C4-2B (cell line): ENCODE measurements around the gene RAB42.
"Not testable (repeated sequence)": the region's sequence is repeated elsewhere in the genome, so short reads cannot be mapped to it uniquely, and the experiment has no call there.

Experiments
- H3K27ac ChIP-seq: fragments of 450-650 bp; 2 replicates; pipeline ENCODE4 v1.5.1; 2017
- ZFX ChIP-seq: fragments of 450-650 bp; IDR thresholded peaks from 2 replicates; pipeline ENCODE4 v1.6.1; 2017
- TF ChIP-seq, protein P1 (sequence below): fragments of 450-650 bp; conservative IDR thresholded peaks from 2 replicates; pipeline ENCODE4 v1.5.1; 2017; ENCODE audit warnings: mild to moderate bottlenecking

The RAB42 gene

DNA sequence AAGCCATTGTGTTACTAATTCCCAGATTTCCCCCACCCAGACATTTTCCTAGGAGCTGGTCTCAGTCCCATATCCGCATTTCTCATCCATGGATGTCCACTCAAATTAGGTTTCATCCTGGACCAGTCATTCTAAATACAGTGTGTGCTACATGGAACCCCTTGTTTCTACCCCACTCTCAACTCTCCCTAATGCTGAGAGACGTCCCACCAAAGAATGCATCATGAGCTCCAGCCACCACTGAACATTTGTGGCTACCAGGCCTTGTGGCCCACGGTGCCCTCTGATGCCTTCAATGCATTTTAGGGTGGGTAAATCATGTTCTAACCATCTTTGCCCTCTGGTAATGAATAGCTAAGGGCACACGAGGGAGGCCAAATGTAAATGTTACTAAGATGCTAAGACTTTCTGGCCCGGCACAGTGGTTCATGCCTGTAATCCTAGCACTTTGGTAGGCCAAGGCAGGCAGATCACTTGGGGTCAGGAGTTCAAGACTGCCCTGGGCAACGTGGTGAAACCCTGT, 13.3 kb upstream of the RAB42 start:
- H3K27ac ChIP-seq = peak overlapping the region; percentile 9; the same call in 1 of the 2 replicates
- TF ChIP-seq, protein P1, sequence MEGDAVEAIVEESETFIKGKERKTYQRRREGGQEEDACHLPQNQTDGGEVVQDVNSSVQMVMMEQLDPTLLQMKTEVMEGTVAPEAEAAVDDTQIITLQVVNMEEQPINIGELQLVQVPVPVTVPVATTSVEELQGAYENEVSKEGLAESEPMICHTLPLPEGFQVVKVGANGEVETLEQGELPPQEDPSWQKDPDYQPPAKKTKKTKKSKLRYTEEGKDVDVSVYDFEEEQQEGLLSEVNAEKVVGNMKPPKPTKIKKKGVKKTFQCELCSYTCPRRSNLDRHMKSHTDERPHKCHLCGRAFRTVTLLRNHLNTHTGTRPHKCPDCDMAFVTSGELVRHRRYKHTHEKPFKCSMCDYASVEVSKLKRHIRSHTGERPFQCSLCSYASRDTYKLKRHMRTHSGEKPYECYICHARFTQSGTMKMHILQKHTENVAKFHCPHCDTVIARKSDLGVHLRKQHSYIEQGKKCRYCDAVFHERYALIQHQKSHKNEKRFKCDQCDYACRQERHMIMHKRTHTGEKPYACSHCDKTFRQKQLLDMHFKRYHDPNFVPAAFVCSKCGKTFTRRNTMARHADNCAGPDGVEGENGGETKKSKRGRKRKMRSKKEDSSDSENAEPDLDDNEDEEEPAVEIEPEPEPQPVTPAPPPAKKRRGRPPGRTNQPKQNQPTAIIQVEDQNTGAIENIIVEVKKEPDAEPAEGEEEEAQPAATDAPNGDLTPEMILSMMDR = no peak
- no peak for TF ChIP-seq ZFX

DNA sequence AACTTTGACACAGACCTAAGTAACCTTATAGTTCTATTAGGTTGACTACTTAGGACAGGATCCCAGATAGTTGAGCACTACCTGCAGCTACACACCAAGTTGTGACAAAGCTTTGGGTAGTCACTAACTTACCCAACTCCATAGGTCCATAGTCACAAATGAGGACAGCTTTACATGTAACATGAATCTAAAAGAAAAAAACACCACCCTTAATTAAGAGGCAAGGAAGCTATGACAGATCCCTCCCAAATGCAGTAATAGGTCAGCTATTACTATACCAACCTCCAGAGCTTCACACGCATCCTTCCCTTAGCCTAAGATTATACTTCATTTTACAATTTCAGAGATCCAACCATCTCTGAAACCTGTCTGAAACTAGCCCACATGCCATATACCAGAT, 12.7 kb upstream of the RAB42 start:
- TF ChIP-seq, protein P1 = no peak
- no peak for TF ChIP-seq ZFX
- no peak overlapping the region for H3K27ac ChIP-seq

DNA sequence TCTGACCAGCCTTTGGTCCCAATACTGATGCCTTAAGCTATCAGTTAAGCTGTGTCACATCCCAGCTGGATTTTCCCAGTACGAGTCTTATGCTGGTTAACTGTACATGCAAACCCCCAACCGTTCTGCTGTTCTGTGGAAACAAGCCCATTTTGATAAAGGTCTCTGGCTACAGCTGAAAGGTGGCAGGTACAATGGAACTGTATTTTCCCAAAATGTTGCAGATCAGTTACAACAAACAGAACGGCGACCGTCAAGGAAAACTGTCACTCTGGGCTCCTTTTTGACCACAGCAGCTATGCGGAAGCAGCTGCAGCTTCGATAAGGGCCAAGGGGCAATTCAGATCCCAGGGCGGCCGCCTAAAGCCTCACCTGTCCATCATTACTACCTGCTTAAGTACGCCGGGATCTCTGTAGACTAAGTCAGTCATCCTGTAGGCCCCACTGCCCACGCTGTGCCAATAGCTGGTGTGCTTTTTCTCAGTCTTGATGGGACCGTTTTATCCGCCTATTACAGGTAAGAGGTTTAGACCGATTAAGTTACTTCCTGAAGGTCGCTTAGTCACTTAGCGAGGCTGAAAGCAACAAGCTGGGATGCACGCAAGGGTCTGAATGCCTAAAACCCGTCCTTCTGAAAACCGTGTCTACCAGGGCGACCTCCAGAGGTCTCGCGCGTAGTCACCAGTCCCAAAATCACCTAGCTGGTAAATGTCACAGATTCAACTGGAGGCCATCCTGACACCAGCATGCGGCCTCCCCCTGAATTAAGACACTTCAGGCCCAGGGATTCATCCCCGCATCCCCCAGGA, 11.1 kb upstream of the RAB42 start:
- TF ChIP-seq ZFX = no peak
- TF ChIP-seq, protein P1 = no peak; the same call in 1 of the 2 replicates
- H3K27ac ChIP-seq = peak overlapping the region; percentile 93

DNA sequence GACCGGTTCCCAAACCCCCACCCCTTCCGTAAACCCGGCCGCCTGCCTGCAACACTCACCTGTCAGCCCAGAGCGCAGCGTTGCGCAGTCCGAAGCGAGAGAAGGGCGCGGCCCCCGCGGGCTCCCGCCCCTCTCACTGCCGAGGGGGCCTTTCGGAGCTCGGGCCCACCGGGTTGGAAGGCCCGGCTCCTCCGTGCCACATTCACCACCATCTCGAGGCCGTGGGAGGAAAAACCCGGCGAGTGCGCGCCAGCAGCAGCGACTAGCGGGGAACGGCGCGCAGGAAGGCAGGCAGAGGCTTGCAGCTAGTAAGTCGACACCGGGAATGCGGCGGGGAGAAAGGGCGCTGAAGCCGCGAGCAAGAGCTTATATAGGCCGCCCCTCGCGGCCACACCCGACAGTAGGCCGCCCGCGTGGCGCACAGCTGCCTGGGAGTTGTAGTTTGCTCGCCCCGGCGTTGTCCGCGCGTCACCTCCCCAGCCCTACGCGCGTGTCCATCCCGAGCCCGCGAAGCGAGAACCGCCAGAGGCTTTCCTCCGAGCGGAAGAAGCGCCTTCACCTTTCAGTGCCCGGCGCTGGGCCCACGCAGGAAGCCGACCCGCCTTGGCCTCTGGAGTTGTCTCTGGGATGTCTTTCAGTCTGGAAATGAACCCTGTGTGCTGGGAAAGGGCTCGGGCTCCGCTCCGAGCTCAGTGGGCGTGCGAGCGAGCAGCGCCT, 10.4 kb upstream of the RAB42 start:
- H3K27ac ChIP-seq = peak overlapping the region; percentile 93
- TF ChIP-seq, protein P1 = no peak; the same call in 1 of the 2 replicates
- peak; percentile 81 for TF ChIP-seq ZFX

DNA sequence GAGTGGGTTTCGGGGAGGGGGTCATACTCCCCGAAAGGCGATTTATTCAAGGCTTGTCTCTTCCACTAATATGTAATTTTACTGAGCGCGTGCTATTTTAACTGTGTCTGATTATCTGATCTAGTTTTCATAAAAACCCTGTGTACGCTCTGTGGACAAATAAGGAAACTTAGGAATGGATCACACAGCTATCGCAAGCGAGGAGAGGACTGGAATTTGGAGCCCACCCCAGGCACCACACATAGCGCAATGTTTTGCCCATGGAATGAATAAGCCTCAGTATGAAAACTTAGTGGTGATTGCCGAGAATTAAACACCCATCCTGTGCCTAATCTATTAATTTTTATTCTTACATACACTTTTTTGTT, 9.8 kb upstream of the RAB42 start:
- H3K27ac ChIP-seq = peak overlapping the region; percentile 93
- TF ChIP-seq, protein P1 = no peak
- no peak for TF ChIP-seq ZFX

DNA sequence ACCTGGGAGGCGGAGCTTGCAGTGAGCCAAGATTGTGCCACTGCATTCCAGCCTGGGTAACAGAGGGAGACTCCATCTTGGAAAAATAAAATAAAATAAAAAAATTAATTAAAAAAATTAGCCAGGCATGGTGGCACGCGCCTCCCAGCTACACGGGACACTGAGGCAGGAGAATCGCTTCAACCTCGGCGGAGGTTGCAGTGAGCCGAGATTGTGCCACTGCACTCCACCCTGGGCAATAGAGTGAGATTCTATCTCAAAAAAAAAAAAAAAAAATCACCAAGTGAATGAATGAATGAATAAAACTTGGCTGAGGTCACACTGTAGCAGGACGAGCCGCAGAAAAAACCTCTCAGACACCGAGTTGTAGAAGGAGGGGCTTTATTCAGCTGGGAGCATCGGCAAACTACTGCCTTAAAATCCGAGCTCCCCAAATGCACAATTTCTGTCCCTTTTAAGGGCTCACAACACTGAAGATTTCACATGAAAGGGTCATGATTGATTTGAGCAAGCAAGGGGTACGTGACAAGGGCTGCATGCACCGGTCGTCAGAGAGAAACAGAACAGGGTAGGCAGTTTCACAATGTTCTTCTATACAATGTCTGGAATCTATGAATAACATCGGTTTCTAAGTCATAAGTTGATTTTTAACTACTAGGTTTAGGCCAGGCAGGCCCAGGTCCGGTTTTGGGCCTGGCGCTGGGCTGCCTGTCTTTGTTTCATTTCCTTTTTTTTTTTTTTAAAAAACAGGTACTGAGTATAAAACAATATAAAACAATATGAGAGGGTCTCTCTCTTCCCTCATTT, 5.3 kb upstream of the RAB42 start:
- H3K27ac ChIP-seq = not testable (repeated sequence)

DNA sequence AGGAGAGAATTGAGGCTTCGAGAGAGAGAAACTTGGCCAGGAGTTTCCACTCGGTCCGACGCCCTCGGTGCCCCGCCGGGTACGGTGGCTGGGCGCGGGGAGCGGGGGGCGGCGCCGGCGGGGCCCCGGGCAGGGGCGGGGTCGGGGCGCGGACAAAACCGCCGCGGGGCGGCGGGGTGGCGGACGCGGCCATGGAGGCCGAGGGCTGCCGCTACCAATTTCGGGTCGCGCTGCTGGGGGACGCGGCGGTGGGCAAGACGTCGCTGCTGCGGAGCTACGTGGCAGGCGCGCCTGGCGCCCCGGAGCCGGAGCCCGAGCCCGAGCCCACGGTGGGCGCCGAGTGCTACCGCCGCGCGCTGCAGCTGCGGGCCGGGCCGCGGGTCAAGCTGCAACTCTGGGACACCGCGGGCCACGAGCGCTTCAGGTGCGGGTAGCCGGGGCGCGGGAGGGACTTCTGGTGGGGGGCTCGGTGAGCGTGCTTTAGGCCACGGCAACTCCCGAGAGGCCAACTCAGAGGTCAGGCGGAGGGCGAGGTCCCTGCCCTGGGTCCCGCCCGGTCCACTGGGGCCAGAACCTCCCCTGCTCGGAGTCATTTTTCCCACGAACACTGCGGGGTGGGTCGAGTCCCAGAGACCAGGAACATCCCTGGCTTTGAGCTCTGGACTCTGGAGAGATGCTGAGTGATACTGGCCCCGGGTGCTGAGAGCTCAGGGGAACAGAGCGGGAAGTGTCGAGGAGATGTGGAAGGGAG, 431 bp downstream of the RAB42 start:
- H3K27ac ChIP-seq = no peak overlapping the region

DNA sequence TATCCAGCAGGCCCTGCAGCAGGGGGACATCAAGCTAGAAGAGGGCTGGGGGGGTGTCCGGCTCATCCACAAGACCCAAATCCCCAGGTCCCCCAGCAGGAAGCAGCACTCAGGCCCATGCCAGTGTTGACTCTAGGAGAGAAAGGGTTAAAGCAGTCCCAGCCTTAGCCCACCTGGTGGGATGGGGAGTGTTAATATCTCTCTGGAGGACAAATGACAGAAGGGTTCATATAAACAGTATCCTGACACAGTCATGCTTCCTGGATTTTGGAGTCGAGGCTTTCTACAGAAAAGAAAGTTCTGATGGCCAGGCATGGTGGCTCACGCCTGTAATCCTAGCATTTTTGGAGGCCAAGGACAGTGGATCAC, 1.9 kb downstream of the RAB42 start:
- not testable (repeated sequence) for H3K27ac ChIP-seq

More for the DNA sequence above, 431 bp downstream of the RAB42 start:
- TF ChIP-seq, protein P1 = no peak
- TF ChIP-seq ZFX = no peak

DNA sequence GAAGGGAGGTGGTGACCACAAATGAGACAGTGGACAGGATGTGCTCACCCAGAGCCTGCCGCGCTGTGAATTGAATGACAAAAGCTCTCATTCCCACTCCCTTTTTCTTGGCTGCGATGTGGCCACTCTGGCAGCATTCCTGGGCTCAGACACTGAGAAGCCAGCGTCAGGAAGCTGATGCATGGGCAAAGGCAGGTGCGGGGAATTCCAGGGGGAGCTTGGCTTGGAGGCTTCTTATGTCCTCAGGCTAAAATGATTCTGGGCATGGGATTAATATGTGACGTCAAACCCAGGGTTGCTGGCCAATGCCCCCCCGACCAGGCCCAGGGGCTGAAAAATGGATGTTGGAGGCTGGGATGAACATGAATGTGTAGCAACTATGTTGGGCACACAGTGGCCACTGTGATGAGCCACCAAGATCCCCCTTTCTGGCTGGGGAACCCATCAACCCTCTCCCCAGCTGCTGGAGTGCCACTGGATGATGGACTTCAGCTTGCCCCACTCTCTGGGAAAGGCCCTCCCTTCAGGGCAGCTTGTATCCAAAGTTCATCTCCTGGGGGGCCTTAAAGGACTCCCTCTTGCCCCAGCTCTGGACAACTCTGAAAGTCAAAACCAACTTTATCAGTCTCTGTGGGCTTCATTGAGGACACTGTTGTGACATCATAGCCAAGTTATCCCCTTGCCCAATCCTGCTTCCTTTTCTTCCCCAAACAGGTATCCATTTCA, 2.8 kb downstream of the RAB42 start:
- H3K27ac ChIP-seq = not testable (repeated sequence)
